OCI-LY3 (cell line): ENCODE results near the gene NUP42.

Experiments
- H2AFZ ChIP-seq: fragments of 200-600, 300-600 bp; shearing (Covaris generic); 2 replicates; pipeline ENCODE4 v1.6.0; 2014; ENCODE audit warnings: antibody characterized with exemption, low read depth, low read length
- H3K27ac ChIP-seq: fragments of 200-600, 300-600 bp; sonication (generic); 2 replicates; pipeline ENCODE4 v1.5.1; 2014; ENCODE audit warnings: mild to moderate bottlenecking, low read length, moderate library complexity, mixed read lengths
- H3K27me3 ChIP-seq: fragments of 200-600, 300-600 bp; sonication (generic); 2 replicates; pipeline ENCODE4 v1.6.1; 2014; ENCODE audit warnings: low read depth, low read length, mixed read lengths
- H3K36me3 ChIP-seq: fragments of 200-600, 300-600 bp; sonication (generic); replicated peaks from 2 replicates; pipeline ENCODE3; 2014; ENCODE audit warnings: low read depth, low read length, mixed read lengths
- H3K4me1 ChIP-seq: fragments of 300-600, 200-600 bp; sonication (generic); 2 replicates; pipeline ENCODE4 v1.6.1; 2014; ENCODE audit warnings: low read length, mixed read lengths
- H3K4me2 ChIP-seq: fragments of 200-600, 300-600 bp; sonication (generic); 2 replicates; pipeline ENCODE4 v1.6.1; 2014; ENCODE audit warnings: low read length, mixed read lengths
- H3K4me3 ChIP-seq: fragments of 300-600, 200-600 bp; sonication (generic); 2 replicates; pipeline ENCODE4 v1.5.1; 2014; ENCODE audit warnings: antibody characterized with exemption, mild to moderate bottlenecking, low read length, moderate library complexity
- H3K79me2 ChIP-seq: fragments of 300-600, 200-600 bp; shearing (Covaris generic); 2 replicates; pipeline ENCODE4 v1.6.1; 2014; ENCODE audit warnings: mild to moderate bottlenecking, low read length, mixed read lengths
- H3K9ac ChIP-seq: fragments of 300-600, 200-600 bp; shearing (Covaris generic); 2 replicates; pipeline ENCODE4 v1.6.0; 2014; ENCODE audit warnings: mild to moderate bottlenecking, low read length, moderate library complexity
- H3K9me3 ChIP-seq: fragments of 200-600, 300-600 bp; shearing (Covaris generic); 2 replicates; pipeline ENCODE4 v1.6.1; 2014; ENCODE audit warnings: low read length, mixed read lengths; ENCODE audit not compliant: insufficient read depth
- H4K20me1 ChIP-seq: fragments of 200-600, 300-600 bp; sonication (generic); 2 replicates; pipeline ENCODE4 v1.6.1; 2016; ENCODE audit warnings: low read length, mixed read lengths; ENCODE audit not compliant: insufficient read depth
- EZH2phosphoT487 ChIP-seq: fragments of 200-600 bp; shearing (Covaris generic); IDR thresholded peaks from 2 replicates; pipeline ENCODE4 v1.6.1; 2018; ENCODE audit warnings: antibody characterized with exemption, mixed run types, low read depth
- TF ChIP-seq, protein P1 (sequence below): fragments of 200-600, 300-600 bp; sonication (generic); IDR thresholded peaks from 2 replicates; pipeline ENCODE4 v1.5.1; 2014; ENCODE audit warnings: antibody characterized with exemption, low read length, low read depth

The NUP42 gene, protein sequence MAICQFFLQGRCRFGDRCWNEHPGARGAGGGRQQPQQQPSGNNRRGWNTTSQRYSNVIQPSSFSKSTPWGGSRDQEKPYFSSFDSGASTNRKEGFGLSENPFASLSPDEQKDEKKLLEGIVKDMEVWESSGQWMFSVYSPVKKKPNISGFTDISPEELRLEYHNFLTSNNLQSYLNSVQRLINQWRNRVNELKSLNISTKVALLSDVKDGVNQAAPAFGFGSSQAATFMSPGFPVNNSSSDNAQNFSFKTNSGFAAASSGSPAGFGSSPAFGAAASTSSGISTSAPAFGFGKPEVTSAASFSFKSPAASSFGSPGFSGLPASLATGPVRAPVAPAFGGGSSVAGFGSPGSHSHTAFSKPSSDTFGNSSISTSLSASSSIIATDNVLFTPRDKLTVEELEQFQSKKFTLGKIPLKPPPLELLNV

DNA sequence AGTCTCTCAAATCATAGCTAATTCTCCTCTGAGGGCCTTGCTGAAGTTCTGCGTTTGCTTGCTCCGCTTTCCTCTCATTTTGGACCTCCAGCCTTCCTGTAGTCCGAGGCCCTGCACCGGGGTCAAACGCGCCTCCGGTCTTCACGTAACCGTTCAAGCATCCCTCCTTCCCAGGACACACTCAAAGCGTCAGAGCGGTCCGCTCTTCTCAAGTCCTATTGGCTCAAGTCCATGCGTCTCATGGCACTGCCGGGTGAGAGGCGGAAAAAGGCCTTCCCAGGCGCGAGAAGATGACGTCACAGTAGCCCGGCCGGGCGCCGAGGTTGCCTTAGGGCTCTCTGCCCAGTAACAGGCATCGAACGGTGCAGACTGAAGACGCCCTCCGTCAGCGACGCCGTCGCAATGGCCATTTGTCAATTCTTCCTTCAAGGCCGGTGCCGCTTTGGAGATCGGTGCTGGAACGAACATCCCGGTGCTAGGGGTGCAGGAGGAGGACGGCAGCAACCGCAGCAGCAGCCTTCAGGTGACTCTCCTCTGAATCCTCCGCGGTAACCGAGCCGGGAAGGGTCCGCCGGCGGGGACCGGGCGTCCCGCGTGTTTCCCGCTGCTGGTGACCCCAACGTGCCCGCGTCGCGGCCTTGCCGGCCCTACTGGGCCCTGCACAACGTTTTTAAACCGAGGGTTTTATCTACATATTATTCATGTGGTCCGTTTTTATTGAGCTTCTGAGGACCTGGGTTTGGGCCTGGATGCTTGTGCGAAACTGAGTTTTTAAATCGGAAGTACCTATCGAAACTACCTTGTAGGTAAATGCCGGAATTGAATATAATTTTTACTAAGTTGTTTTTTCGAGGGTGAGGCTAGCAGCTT lies at the start of gene NUP42:
TSS of gene NUP42 (plus strand) at position 365 of the 870 bp plus-strand sequence. CDS start at position 403, 38 bp downstream.
- Histone ChIP-seq H3K27ac (peak within 1 kb of the TSS; percentile 94), H3K36me3 (peaks cover 14% of the 10 kb centered on the region), H3K4me3 (peak within 1 kb of the TSS; percentile 99), H3K4me1 (peaks cover 11% of the 10 kb centered on the region), H3K9me3 (no peaks in the 10 kb centered on the region), H3K79me2 (peaks cover 57% of the 10 kb centered on the region), H3K9ac (peak within 1 kb of the TSS; percentile 99), H4K20me1 (peaks cover 4% of the 10 kb centered on the region), H3K4me2 (peak within 1 kb of the TSS; percentile 76), H3K27me3 (no peaks in the 10 kb centered on the region), H2AFZ (peak within 1 kb of the TSS; percentile 93)
- TF ChIP-seq, protein P1, sequence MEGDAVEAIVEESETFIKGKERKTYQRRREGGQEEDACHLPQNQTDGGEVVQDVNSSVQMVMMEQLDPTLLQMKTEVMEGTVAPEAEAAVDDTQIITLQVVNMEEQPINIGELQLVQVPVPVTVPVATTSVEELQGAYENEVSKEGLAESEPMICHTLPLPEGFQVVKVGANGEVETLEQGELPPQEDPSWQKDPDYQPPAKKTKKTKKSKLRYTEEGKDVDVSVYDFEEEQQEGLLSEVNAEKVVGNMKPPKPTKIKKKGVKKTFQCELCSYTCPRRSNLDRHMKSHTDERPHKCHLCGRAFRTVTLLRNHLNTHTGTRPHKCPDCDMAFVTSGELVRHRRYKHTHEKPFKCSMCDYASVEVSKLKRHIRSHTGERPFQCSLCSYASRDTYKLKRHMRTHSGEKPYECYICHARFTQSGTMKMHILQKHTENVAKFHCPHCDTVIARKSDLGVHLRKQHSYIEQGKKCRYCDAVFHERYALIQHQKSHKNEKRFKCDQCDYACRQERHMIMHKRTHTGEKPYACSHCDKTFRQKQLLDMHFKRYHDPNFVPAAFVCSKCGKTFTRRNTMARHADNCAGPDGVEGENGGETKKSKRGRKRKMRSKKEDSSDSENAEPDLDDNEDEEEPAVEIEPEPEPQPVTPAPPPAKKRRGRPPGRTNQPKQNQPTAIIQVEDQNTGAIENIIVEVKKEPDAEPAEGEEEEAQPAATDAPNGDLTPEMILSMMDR, result no peak
- no peak for TF ChIP-seq EZH2phosphoT487

DNA sequence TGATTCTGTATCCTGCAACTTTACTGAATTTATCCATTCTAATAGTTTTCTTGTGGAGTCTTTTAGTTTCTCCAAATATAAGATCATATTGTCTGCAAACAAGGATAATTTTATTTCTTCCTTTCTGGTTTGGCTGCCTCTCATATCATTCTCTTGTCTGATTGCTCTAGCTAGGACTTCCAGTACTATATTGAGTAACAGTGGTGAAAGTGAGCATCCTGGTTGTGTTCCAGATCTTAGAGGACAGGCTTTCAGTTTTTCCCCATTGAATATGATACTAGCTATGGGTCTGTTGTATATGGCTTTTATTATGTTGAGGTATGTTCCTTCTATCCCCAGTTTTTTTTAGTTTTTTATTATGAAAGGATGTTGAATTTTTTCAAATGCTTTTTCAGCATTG lies 48.1 kb upstream of the NUP42 start:
- Histone ChIP-seq H2AFZ (no peak overlapping the region), H3K79me2 (no peaks in the 10 kb centered on the region), H3K4me3 (no peak overlapping the region), H4K20me1 (no peaks in the 10 kb centered on the region), H3K27ac (no peak overlapping the region), H3K27me3 (no peaks in the 10 kb centered on the region), H3K36me3 (no peaks in the 10 kb centered on the region), H3K9me3 (no peaks in the 10 kb centered on the region), H3K9ac (no peak overlapping the region), H3K4me2 (no peak overlapping the region), H3K4me1 (no peaks in the 10 kb centered on the region)
- TF ChIP-seq EZH2phosphoT487, result no peak
- TF ChIP-seq, protein P1, result no peak

DNA sequence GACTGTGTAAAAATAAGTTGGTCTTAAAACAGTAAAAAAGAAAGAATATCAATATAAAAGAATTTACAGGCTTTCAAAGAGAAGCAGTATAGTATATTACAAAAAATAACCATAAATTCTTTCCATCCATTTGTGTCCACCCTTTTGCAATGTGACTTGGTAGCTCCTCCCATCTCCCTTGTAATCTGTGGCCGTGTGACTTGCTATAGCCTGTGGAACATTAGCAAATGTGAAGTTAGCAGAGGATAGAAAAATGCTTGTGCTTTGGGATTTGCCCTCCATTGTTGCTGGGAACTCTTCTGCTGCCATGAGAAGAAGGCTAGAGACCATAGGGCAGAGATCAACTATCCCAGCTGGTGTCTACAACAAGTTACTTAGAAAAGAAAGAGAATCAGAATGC lies 46.1 kb upstream of the NUP42 start:
- H3K79me2 ChIP-seq, result no peaks in the 10 kb centered on the region
- H3K9me3 ChIP-seq, result no peaks in the 10 kb centered on the region
- H3K27ac ChIP-seq, result no peak overlapping the region
- H3K9ac ChIP-seq, result no peak overlapping the region
- no peak for TF ChIP-seq EZH2phosphoT487
- TF ChIP-seq, protein P1, result no peak
- no peak overlapping the region for H2AFZ ChIP-seq
- H3K4me3 ChIP-seq, result no peak overlapping the region
- H3K36me3 ChIP-seq, result no peaks in the 10 kb centered on the region
- no peaks in the 10 kb centered on the region for H4K20me1 ChIP-seq
- no peaks in the 10 kb centered on the region for H3K27me3 ChIP-seq
- no peaks in the 10 kb centered on the region for H3K4me1 ChIP-seq
- no peak overlapping the region for H3K4me2 ChIP-seq

DNA sequence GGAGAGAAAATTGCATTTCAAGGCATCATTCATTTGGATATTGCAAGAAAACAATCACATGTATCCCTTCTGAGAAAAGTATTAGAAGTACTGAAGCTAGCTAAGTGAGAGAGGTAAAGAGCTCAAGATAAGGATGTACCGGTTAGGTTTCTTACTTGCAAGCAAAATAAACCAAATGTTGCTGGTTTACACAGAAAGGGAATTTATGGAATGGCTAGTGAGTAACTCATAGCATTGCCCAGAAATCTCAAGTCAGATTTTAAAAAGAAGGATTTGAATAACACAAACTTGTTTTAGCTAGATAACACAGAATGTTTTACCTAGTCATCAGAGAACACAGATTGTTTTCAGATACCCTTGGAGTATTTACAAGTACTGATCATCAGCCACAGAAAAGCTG lies 45.6 kb upstream of the NUP42 start:
- no peaks in the 10 kb centered on the region for H3K4me1 ChIP-seq
- H3K9ac ChIP-seq, result no peak overlapping the region
- H3K79me2 ChIP-seq, result no peaks in the 10 kb centered on the region
- H3K9me3 ChIP-seq, result no peaks in the 10 kb centered on the region
- no peak for TF ChIP-seq EZH2phosphoT487
- TF ChIP-seq, protein P1, result no peak
- no peak overlapping the region for H3K27ac ChIP-seq
- H3K27me3 ChIP-seq, result no peaks in the 10 kb centered on the region
- no peak overlapping the region for H3K4me2 ChIP-seq
- H3K36me3 ChIP-seq, result no peaks in the 10 kb centered on the region
- H2AFZ ChIP-seq, result no peak overlapping the region
- no peaks in the 10 kb centered on the region for H4K20me1 ChIP-seq
- no peak overlapping the region for H3K4me3 ChIP-seq
